Measurements from ENCODE around the gene PTPN6.

The PTPN6 gene

GRCh38 chr12:7009512-7009911 lies 58.4 kb downstream of the PTPN6 start:
- no peak for DNase-seq (ENCODE audit: low read depth in 2 of 2)

All from fibroblast of skin of left biceps (primary cell).